ENCODE results near the gene EN1. TPM values are rescaled to one million over a fixed set of nuclear protein-coding genes. Genes with fewer than 3 reads are reported as not detected.

EN1 gene
- total RNA-seq, 6 donors from 2014 or later: 0.13 TPM; not detected in 5

DNA sequence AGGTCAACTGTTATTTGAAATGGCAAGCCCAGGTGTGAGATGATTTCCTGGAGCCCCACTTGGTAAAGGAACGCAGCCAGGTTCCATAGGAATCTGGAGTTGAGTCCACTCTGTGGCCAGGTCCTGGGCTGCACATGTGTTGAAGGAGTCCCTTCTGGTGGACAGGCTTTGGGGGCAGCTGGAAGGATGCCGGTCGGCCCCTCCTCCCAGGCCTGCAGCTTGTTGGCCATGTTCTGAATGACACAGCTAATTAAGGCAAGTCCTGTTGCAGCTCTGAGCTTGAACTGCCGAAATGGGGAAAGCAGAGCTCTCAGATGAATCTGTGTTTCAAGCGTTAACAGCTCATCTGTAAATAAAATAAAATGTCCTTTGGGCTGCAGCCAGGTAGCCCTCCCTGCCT lies 23.8 kb downstream of the EN1 start:
- no peaks in the 10 kb centered on the region for H3K9me3 ChIP-seq
- TF ChIP-seq, protein P1, sequence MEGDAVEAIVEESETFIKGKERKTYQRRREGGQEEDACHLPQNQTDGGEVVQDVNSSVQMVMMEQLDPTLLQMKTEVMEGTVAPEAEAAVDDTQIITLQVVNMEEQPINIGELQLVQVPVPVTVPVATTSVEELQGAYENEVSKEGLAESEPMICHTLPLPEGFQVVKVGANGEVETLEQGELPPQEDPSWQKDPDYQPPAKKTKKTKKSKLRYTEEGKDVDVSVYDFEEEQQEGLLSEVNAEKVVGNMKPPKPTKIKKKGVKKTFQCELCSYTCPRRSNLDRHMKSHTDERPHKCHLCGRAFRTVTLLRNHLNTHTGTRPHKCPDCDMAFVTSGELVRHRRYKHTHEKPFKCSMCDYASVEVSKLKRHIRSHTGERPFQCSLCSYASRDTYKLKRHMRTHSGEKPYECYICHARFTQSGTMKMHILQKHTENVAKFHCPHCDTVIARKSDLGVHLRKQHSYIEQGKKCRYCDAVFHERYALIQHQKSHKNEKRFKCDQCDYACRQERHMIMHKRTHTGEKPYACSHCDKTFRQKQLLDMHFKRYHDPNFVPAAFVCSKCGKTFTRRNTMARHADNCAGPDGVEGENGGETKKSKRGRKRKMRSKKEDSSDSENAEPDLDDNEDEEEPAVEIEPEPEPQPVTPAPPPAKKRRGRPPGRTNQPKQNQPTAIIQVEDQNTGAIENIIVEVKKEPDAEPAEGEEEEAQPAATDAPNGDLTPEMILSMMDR (IDR thresholded peaks at IDR 0.05): no peak
- ATAC-seq (ENCODE audit: low FRiP score in 2 of 2): no peak
- 45 to 54% methylated on average over 3 to 5 of the region's 5 CpGs for WGBS, 2 donors
- no peak overlapping the region for H3K27ac ChIP-seq
- no peaks in the 10 kb centered on the region for H3K27me3 ChIP-seq
- peak in 1 of 2 donors; percentile 46 for DNase-seq
- no peak overlapping the region for H3K4me3 ChIP-seq
- H3K4me1 ChIP-seq: no peaks in the 10 kb centered on the region
- no peaks in the 10 kb centered on the region for H3K36me3 ChIP-seq

DNA sequence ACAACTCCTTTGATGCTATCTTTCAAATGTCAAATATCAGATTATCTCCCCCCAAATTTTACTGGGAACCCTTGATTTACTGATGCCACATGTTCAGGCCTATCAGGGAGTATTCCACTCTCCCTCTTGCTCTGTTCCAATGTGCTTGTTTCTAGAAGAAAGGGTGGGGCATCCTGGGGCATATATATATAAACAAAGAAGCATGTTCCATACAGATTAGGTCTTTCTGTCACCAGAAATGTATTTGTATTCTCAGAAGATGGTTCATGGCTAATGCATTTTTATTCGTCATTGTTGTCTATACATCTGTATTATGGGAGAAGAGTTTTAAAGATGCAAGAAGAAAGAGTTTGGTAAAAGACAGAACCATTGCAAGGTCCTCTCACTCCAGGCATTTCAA lies 24.9 kb downstream of the EN1 start:
- no peak for TF ChIP-seq EP300 (IDR thresholded peaks at IDR 0.05)
- TF ChIP-seq POLR2AphosphoS5 (IDR thresholded peaks at IDR 0.05): no peak
- TF ChIP-seq, protein P1 (IDR thresholded peaks at IDR 0.05): no peak
- no peak for TF ChIP-seq POLR2A (IDR thresholded peaks at IDR 0.05)
- ATAC-seq (ENCODE audit: low FRiP score in 2 of 2): no peak
- H3K9me3 ChIP-seq: no peaks in the 10 kb centered on the region
- no peak for DNase-seq
- no peaks in the 10 kb centered on the region for H3K4me1 ChIP-seq
- H3K27me3 ChIP-seq: no peaks in the 10 kb centered on the region
- 47 to 78% methylated on average over 1 of the region's 1 CpG for WGBS, 2 donors
- no peak overlapping the region for H3K4me3 ChIP-seq
- no peak overlapping the region for H3K27ac ChIP-seq
- H3K36me3 ChIP-seq: no peaks in the 10 kb centered on the region

DNA sequence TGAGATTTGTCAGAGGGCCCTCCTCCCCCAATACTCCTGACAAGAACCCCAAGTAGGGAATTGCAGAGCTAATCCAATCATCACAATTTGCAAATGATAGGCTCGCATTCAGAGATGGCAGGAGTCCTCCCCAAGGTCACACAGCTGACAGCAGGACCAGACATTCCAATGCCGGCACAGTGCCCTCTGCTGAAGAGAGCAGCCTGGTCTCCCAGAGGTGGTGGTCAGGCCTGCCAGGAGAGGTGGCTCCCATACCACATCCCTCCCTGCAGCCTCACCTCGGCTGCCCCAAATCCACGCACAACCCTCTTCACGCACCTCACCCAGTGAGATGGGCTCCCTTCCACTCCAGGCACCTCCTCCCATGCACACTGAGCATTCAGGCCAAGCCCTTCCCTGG lies 25.4 kb downstream of the EN1 start:
- Histone ChIP-seq H3K4me1 (no peaks in the 10 kb centered on the region), H3K27me3 (no peaks in the 10 kb centered on the region), H3K4me3 (no peak overlapping the region), H3K27ac (no peak overlapping the region), H3K9me3 (no peaks in the 10 kb centered on the region), H3K36me3 (no peaks in the 10 kb centered on the region)
- no peak for ATAC-seq (ENCODE audit: low FRiP score in 2 of 2)
- no peak for DNase-seq
- TF ChIP-seq POLR2AphosphoS5 (IDR thresholded peaks at IDR 0.05) (no peak), EP300 (IDR thresholded peaks at IDR 0.05) (no peak), POLR2A (IDR thresholded peaks at IDR 0.05) (no peak)
- TF ChIP-seq, protein P1 (IDR thresholded peaks at IDR 0.05): no peak
- WGBS, 2 donors: 59 to 73% methylated on average over 3 to 5 of the region's 5 CpGs

DNA sequence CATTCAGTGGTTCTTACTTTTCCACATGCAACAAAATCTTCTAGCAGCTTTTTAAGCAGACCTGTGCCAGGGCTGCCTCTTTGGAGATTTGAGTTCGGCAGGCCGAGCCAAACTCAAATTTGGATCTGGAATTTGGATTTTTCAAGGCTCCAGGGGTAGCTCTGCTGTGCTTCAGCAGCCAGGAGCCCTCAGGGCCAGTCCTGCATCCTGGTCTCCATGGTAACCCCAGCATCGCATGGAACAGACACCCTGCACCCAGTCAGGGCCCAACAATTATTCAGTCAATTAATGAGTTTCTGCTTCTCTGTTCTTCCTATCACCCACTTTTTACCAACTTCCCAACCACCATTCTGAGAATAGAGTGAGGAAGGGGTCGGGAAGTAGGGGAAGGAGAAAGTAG lies 30.0 kb downstream of the EN1 start:
- no peak overlapping the region for H3K4me3 ChIP-seq
- no peaks in the 10 kb centered on the region for H3K27me3 ChIP-seq
- WGBS, 2 donors: 63 to 71% methylated on average over 4 of the region's 4 CpGs
- no peak for DNase-seq
- H3K9me3 ChIP-seq: no peaks in the 10 kb centered on the region
- ATAC-seq (ENCODE audit: low FRiP score in 2 of 2): no peak
- no peak for TF ChIP-seq POLR2A (IDR thresholded peaks at IDR 0.05)
- TF ChIP-seq, protein P1 (IDR thresholded peaks at IDR 0.05): no peak
- TF ChIP-seq POLR2AphosphoS5 (IDR thresholded peaks at IDR 0.05): no peak
- no peak for TF ChIP-seq EP300 (IDR thresholded peaks at IDR 0.05)
- no peaks in the 10 kb centered on the region for H3K36me3 ChIP-seq
- H3K27ac ChIP-seq: no peak overlapping the region
- no peaks in the 10 kb centered on the region for H3K4me1 ChIP-seq

DNA sequence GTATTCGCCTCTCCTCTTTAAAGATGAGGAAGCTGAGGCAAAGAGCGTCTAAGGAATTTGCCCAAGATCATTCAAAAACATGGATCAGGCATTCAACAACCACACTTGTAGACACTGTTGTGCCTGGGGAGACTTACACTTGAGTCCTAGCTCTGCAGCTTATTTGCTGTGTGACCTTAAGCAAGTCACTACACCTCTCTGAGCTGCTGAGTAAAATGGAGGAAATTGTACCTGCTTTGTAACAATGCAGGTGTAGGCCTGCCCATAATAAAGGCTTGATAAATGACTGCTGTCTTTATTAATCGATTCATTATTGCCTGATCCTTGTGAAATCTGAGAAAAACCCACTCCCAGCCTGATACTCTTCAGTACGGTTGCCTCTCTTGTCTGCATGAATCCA lies 30.8 kb downstream of the EN1 start:
- no peak for DNase-seq
- 87 to 98% methylated on average over 4 of the region's 4 CpGs for WGBS, 2 donors

More for the DNA sequence above, 30.8 kb downstream of the EN1 start:
- ATAC-seq (ENCODE audit: low FRiP score in 2 of 2): no peak
- Histone ChIP-seq H3K27ac (no peak overlapping the region), H3K27me3 (no peaks in the 10 kb centered on the region), H3K36me3 (no peaks in the 10 kb centered on the region), H3K4me1 (no peaks in the 10 kb centered on the region), H3K9me3 (no peaks in the 10 kb centered on the region), H3K4me3 (no peak overlapping the region)
- no peak for TF ChIP-seq POLR2AphosphoS5 (IDR thresholded peaks at IDR 0.05)
- no peak for TF ChIP-seq POLR2A (IDR thresholded peaks at IDR 0.05)
- TF ChIP-seq, protein P1 (IDR thresholded peaks at IDR 0.05): no peak
- TF ChIP-seq EP300 (IDR thresholded peaks at IDR 0.05): no peak

Measured in upper lobe of left lung (tissue), 6 donors.